GM12892 (cell line): ENCODE results near the gene CHMP1A.

ENCODE experiments used
- POLR2A ChIP-seq: IDR thresholded peaks from 2 replicates; pipeline ENCODE4 v1.6.1; 2011; ENCODE audit warnings: low read depth, low read length, control low read depth
- TAF1 ChIP-seq: IDR thresholded peaks from 2 replicates; pipeline ENCODE4 v1.6.1; 2011; ENCODE audit warnings: low read depth, mild to moderate bottlenecking, control low read depth, low read length, borderline replicate concordance

GRCh38 chr16:89678258-89678657 lies 20.8 kb upstream of the CHMP1A start:
- TF ChIP-seq TAF1, result no peak
- TF ChIP-seq POLR2A, result no peak
